Thymus (tissue), 14 donors: ENCODE results near the gene KCTD18. TPM values are rescaled to one million over a fixed set of nuclear protein-coding genes. Genes with fewer than 3 reads are reported as not detected.

Source experiments
- DNase-seq, 9 donors: peaks; one replicate each; pipeline ENCODE4 v3.0.0-alpha.2; 2013; ENCODE audit warnings: low spot score in 9 of 9, low read depth in 6 of 9, missing footprints in 1 of 9
- H3K27ac ChIP-seq, 2 donors: one replicate each; pipeline ENCODE4 v1.5.1; 2013; ENCODE audit warnings: control low read depth in 1 of 2, low read depth in 1 of 2, low read length in 1 of 2, mild to moderate bottlenecking in 1 of 2, moderate library complexity in 1 of 2
- H3K27me3 ChIP-seq, 2 donors: one replicate each; pipeline ENCODE4 v1.5.1; 2013; ENCODE audit warnings: low read length in 1 of 2; ENCODE audit not compliant: control insufficient read depth in 2 of 2, insufficient read depth in 1 of 2
- H3K36me3 ChIP-seq, 2 donors: one replicate each; pipeline ENCODE4 v1.5.1; 2013; ENCODE audit warnings: low read length in 1 of 2, mild to moderate bottlenecking in 1 of 2, moderate library complexity in 1 of 2; ENCODE audit not compliant: control insufficient read depth in 2 of 2, insufficient read depth in 2 of 2
- H3K4me1 ChIP-seq, 2 donors: one replicate each; pipeline ENCODE4 v1.5.1; 2013; ENCODE audit warnings: low read length in 2 of 2; ENCODE audit not compliant: control insufficient read depth in 2 of 2, insufficient read depth in 2 of 2
- H3K4me3 ChIP-seq, 2 donors: one replicate each; pipeline ENCODE4 v1.5.1; 2013; ENCODE audit warnings: low read length in 2 of 2, control low read depth in 1 of 2, mild to moderate bottlenecking in 1 of 2
- H3K9me3 ChIP-seq, 2 donors: one replicate each; pipeline ENCODE4 v1.5.1; 2013; ENCODE audit warnings: low read length in 1 of 2, mild to moderate bottlenecking in 1 of 2; ENCODE audit not compliant: control insufficient read depth in 2 of 2, insufficient read depth in 1 of 2
- WGBS: extraction: QIAGEN DNeasy Blood & Tissue Kit; methylation state at CpG from one replicate; pipeline ENCODE4 v1.1.7; 2013; 5-methylcytosine and 5-hydroxymethylcytosine counted together
- long read RNA-seq, 10 donors: transcript quantifications; one replicate each; lab custom pipeline, GENCODE V29; 2026
- polyA plus RNA-seq: library from polyadenylated mRNA; stranded (reverse); fragments of 200-250 nt; gene quantifications from one replicate; pipeline ENCODE4 v1.2.3, GENCODE V29; 2013
- total RNA-seq: library from RNA; stranded (reverse); fragments of 120-200 nt; gene quantifications from one replicate; pipeline ENCODE4 v1.2.4, GENCODE V29; 2013
- donor health status: healthy.

KCTD18 gene
- total RNA-seq (13.9 TPM), polyA plus RNA-seq (19.2 TPM)
- long read RNA-seq, donor 1: 0 reads
- long read RNA-seq, donor 2, partial matches to known transcripts: 0 of 3 reads
- long read RNA-seq, donor 2, other reads (novel, unspliced or antisense): 0 of 3 reads
- long read RNA-seq, donor 3, partial matches to known transcripts: 0 of 1 reads
- long read RNA-seq, donor 3, other reads (novel, unspliced or antisense): 0 of 1 reads
- long read RNA-seq, donor 4, partial matches to known transcripts: 0 of 2 reads
- long read RNA-seq, donor 4, other reads (novel, unspliced or antisense): 0 of 2 reads
- long read RNA-seq, donor 5, partial matches to known transcripts: 88 of 107 reads
- long read RNA-seq, donor 5, other reads (novel, unspliced or antisense): 15 of 107 reads
- long read RNA-seq, donor 6, partial matches to known transcripts: 92 of 94 reads
- long read RNA-seq, donor 6, other reads (novel, unspliced or antisense): 0 of 94 reads
- long read RNA-seq, donor 7, partial matches to known transcripts: 0 of 3 reads
- long read RNA-seq, donor 7, other reads (novel, unspliced or antisense): 0 of 3 reads
- long read RNA-seq, donor 8, partial matches to known transcripts: 0 of 4 reads
- long read RNA-seq, donor 8, other reads (novel, unspliced or antisense): 0 of 4 reads
- long read RNA-seq, donor 9, partial matches to known transcripts: 63 of 70 reads
- long read RNA-seq, donor 9, other reads (novel, unspliced or antisense): 5 of 70 reads
- long read RNA-seq, donor 10, partial matches to known transcripts: 0 of 2 reads
- long read RNA-seq, donor 10, other reads (novel, unspliced or antisense): 0 of 2 reads

DNA sequence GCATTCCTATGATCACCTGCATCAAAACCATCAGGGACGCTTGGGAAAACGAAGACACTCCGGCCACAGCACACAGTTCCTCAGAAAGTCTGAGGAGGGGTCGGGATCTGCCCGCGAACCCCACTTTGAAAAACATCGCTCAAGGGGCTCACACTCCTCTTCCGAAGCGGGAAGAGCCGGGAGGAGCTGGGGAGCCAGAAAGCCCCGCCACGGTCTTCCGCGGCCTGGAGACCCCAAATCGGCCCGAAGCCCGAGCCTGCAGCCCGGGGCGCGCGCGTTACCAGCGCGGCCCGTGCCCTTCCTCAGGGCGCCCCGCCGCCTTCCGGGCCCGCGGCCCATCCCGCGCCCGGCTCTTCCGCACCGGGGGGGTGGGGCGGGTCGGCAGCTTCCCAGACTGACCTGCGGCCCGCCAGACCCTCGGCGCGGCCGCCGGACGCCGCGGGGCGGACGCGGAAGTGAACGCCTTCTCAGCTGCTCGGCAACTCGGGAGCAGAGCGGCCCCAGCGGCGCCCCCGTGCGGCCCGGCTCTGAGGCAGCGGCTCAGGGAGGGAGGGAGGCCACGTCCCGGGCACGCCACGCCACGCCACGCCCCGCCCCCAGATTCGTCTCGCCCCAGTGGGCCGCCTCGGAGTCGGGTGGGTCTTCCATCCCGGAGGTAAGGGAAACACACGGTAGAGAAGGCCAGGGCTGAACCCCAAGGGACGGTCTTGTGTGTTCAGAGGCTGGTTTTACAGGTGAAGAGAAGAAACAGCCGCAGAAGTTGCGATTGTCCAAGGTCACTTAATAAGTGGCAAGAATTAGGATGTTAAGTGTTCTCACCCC lies at the start of gene KCTD18:
KCTD18 (minus strand) TSS at position 457 of the 822 bp plus-strand sequence. CDS start 3,052 bp downstream, outside the sequence.
- DNase-seq: peak in 8 of 9 donors; percentile 55 to 90 (median 79)
- Histone ChIP-seq H3K27me3 (peaks cover 0 to 6% of the 10 kb centered on the region in 2 donors), H3K27ac (peak within 1 kb of the TSS; percentile 34 to 80), H3K36me3 (peaks cover 0 to 8% of the 10 kb centered on the region in 2 donors), H3K9me3 (no peaks in the 10 kb centered on the region), H3K4me3 (peak within 1 kb of the TSS; percentile 75 to 86), H3K4me1 (peaks cover 14 to 18% of the 10 kb centered on the region in 2 donors)
- WGBS: under 1% methylated on average over 78 of the region's 78 CpGs

GRCh38 chr2:200540793-200541192 lies 30.9 kb upstream of the KCTD18 start:
- H3K9me3 ChIP-seq: no peaks in the 10 kb centered on the region
- no peak for DNase-seq
- no peak overlapping the region for H3K4me3 ChIP-seq
- H3K27ac ChIP-seq: no peak overlapping the region
- no peaks in the 10 kb centered on the region for H3K4me1 ChIP-seq
- H3K27me3 ChIP-seq: no peaks in the 10 kb centered on the region
- H3K36me3 ChIP-seq: peaks cover 31 to 64% of the 10 kb centered on the region in 2 donors

DNA sequence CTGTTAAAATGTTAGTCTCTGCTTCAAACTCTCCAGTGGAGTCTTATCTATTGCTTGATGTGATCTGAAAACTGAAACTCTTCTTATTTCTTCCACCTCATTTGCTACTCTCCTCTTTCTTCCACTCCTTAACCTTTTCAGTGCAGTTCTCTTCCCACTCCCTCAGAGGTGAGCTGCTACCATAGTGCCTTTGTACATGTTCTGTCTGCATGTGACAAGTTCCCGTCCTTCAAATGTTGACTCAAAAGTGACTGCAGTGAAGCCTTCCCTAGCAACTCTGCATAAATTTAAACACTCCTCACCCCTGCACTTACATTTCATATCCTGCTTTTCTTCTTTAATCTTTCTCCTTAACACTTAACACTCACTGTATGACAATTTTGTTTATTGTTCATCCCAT lies 28.3 kb upstream of the KCTD18 start:
- 93% methylated on average over 1 of the region's 1 CpG for WGBS
- no peak overlapping the region for H3K27ac ChIP-seq
- H3K4me1 ChIP-seq: no peaks in the 10 kb centered on the region
- H3K9me3 ChIP-seq: no peaks in the 10 kb centered on the region
- peaks cover 25 to 66% of the 10 kb centered on the region in 2 donors for H3K36me3 ChIP-seq
- H3K27me3 ChIP-seq: no peaks in the 10 kb centered on the region
- no peak overlapping the region for H3K4me3 ChIP-seq
- DNase-seq: no peak

GRCh38 chr2:200534572-200534971 lies 24.7 kb upstream of the KCTD18 start:
- H3K4me1 ChIP-seq: no peaks in the 10 kb centered on the region
- H3K27ac ChIP-seq: no peak overlapping the region
- no peaks in the 10 kb centered on the region for H3K27me3 ChIP-seq
- no peak overlapping the region for H3K4me3 ChIP-seq
- no peaks in the 10 kb centered on the region for H3K9me3 ChIP-seq
- peaks cover 14 to 51% of the 10 kb centered on the region in 2 donors for H3K36me3 ChIP-seq
- DNase-seq: no peak

DNA sequence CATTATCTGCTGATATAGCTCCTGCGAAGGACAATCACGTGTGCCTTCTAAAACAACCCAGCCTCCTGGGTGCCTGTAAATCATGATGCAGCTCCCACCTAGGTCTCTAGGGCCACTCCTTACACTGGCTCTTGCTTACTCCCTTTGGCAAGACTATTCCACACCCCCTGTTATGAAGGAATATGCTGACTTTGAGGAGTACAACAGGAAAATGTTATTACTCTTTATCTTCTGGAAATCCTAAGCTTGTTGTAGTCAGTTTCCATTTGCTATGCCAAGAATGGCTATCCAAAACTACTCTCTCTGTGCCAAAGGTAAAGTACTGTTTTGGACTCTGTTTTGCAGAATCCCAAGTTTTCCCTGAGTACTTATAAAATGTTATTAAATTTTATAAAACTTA lies 23.9 kb upstream of the KCTD18 start:
- Histone ChIP-seq H3K36me3 (peaks cover 14 to 50% of the 10 kb centered on the region in 2 donors), H3K4me1 (no peaks in the 10 kb centered on the region), H3K9me3 (no peaks in the 10 kb centered on the region), H3K27me3 (no peaks in the 10 kb centered on the region), H3K4me3 (no peak overlapping the region), H3K27ac (no peak overlapping the region)
- 99% methylated on average over 2 of the region's 2 CpGs for WGBS
- DNase-seq: no peak

GRCh38 chr2:200528228-200528627 lies 18.4 kb upstream of the KCTD18 start:
- Histone ChIP-seq H3K4me3 (no peak overlapping the region), H3K27ac (no peak overlapping the region), H3K4me1 (peaks cover 9 to 12% of the 10 kb centered on the region in 2 donors), H3K36me3 (peaks cover 3 to 12% of the 10 kb centered on the region in 2 donors), H3K9me3 (no peaks in the 10 kb centered on the region), H3K27me3 (no peaks in the 10 kb centered on the region)
- no peak for DNase-seq
- 66% methylated on average over 3 of the region's 3 CpGs for WGBS

DNA sequence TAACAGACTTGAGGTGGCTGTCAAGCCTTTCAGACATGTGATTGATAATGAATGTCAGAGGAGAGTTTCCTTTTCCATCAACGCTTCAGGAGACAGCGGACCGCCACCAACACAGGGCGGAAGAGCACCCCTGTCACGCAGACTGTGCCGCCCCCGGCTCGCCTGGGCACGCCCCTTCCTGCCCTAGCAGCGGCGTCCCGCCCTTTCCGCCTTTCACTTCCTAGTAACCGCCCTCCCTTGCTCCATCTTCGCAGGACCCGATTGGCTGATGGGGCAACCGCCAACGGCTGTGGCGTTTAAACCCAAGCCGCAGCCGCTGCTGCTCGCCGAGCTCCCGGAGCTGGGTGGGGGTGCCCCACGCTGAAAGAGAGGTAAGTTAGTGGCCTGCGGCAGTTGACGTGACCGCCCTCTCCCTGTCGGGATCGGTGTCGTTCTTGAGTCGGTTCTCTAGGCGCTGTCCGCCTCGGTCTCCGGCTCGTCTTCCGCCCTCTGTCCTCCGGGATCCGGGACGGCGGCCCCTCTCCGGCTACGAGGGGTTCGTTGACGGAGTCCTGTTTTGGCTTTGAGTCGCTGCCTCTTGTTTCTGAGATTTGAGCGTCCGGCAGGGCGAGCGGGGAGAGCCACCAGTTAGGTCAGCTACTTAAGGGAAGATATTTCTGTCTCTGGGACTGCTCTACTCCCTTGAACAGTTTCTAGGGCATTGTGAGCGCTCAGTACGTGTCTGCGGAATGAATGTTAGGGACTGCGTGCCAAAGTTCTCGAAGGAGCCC lies 16.2 kb upstream of the KCTD18 start, which contains the start of gene SGO2:
SGO2 (plus strand) TSS at position 326 of the 770 bp plus-strand sequence. CDS start 6,769 bp downstream, outside the sequence.
- peaks cover 0 to 3% of the 10 kb centered on the region in 2 donors for H3K36me3 ChIP-seq
- peak; percentile 89 to 98 (median 94) for DNase-seq
- no peaks in the 10 kb centered on the region for H3K27me3 ChIP-seq
- peak within 1 kb of the TSS; percentile 60 to 68 for H3K27ac ChIP-seq
- no peaks in the 10 kb centered on the region for H3K9me3 ChIP-seq
- H3K4me3 ChIP-seq: peak within 1 kb of the TSS; percentile 68 to 72
- H3K4me1 ChIP-seq: peaks cover 9 to 12% of the 10 kb centered on the region in 2 donors
- WGBS: under 1% methylated on average over 56 of the region's 56 CpGs

- peak overlapping the region; percentile 52 to 68 for H3K27ac ChIP-seq
- no peak for DNase-seq
- H3K4me1 ChIP-seq: peaks cover 9 to 12% of the 10 kb centered on the region in 2 donors
- H3K36me3 ChIP-seq: peaks cover 0 to 3% of the 10 kb centered on the region in 2 donors
- WGBS: 27% methylated on average over 7 of the region's 7 CpGs
- H3K27me3 ChIP-seq: no peaks in the 10 kb centered on the region
- H3K4me3 ChIP-seq: peak overlapping the region; percentile 68 to 72
- no peaks in the 10 kb centered on the region for H3K9me3 ChIP-seq
Measured at GRCh38 chr2:200525551-200525881, 15.6 kb upstream of the KCTD18 start.
